Mesodermal cell (in vitro differentiated cells): ENCODE measurements around the gene CHAT.

Experiments used
- H3K27ac ChIP-seq: 2 replicates; pipeline ENCODE4 v1.7.0; 2013; ENCODE audit warnings: mild to moderate bottlenecking, low read depth, low read length, moderate library complexity; ENCODE audit not compliant: severe bottlenecking
- H3K36me3 ChIP-seq: 2 replicates; pipeline ENCODE4 v1.7.1; 2013; ENCODE audit warnings: mild to moderate bottlenecking, low read length, moderate library complexity; ENCODE audit not compliant: control insufficient read depth, insufficient read depth
- H3K4me1 ChIP-seq: one replicate; pipeline ENCODE4 v1.7.1; 2013; ENCODE audit warnings: mild to moderate bottlenecking, low read length; ENCODE audit not compliant: insufficient read depth, control insufficient read depth, poor library complexity, severe bottlenecking
- H3K4me3 ChIP-seq: 2 replicates; pipeline ENCODE4 v1.7.0; 2013; ENCODE audit warnings: low read length, control low read depth, mild to moderate bottlenecking; ENCODE audit not compliant: insufficient read depth, poor library complexity, severe bottlenecking; ENCODE audit errors: extremely low read depth
- H3K9me3 ChIP-seq: 2 replicates; pipeline ENCODE4 v1.7.1; 2013; ENCODE audit warnings: mild to moderate bottlenecking, low read length, moderate library complexity; ENCODE audit not compliant: control insufficient read depth
- WGBS, 2 experiments: methylation state at CpG; one replicate each; pipeline ENCODE4 v1.1.5; 2013; ENCODE audit warnings: missing lambda C conversion rate in 2 of 2; ENCODE audit not compliant: insufficient coverage in 2 of 2; 5-methylcytosine and 5-hydroxymethylcytosine counted together

The CHAT gene

DNA sequence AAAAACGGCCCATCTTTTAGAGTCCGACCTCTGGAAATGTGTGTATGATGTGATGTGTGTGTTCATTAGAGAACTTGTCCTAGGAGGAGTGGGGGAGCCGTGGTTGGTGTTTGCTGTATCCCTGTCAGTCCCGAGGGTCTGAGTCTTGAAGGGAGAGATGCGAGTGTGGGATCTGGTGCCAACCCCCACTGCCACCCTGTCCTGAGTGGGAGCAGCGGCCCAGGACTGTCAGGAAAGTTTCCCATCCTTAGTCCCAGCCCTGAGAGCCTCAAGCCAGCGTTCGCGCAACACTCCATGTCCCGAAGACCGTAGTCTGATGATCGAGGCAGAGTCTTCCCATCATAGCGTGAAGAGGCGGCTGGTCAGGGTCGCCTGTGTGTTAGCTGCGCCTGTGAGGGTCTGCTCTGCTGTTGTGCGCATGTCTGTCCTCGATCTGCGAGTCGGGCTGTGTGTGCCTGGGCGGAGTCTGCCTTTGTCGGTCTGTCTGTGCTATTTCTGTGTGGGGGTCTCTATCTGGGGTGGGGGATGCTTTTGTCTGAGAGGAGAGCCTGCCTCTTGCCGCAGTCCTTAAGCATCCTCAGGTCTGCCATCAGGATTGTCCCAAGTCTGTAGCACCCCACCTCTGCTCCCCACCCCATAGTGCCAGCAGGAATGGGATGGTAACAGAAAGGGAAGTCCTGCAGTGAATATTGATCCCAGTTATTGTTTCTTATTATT lies 514 bp upstream of the CHAT start:
- H3K4me3 ChIP-seq: peak overlapping the region; percentile 6
- WGBS, 2 experiments: 2 to 3% methylated on average over 14 to 21 of the region's 23 CpGs
- no peaks in the 10 kb centered on the region for H3K4me1 ChIP-seq
- no peaks in the 10 kb centered on the region for H3K36me3 ChIP-seq
- H3K27ac ChIP-seq: no peak overlapping the region
- no peaks in the 10 kb centered on the region for H3K9me3 ChIP-seq

DNA sequence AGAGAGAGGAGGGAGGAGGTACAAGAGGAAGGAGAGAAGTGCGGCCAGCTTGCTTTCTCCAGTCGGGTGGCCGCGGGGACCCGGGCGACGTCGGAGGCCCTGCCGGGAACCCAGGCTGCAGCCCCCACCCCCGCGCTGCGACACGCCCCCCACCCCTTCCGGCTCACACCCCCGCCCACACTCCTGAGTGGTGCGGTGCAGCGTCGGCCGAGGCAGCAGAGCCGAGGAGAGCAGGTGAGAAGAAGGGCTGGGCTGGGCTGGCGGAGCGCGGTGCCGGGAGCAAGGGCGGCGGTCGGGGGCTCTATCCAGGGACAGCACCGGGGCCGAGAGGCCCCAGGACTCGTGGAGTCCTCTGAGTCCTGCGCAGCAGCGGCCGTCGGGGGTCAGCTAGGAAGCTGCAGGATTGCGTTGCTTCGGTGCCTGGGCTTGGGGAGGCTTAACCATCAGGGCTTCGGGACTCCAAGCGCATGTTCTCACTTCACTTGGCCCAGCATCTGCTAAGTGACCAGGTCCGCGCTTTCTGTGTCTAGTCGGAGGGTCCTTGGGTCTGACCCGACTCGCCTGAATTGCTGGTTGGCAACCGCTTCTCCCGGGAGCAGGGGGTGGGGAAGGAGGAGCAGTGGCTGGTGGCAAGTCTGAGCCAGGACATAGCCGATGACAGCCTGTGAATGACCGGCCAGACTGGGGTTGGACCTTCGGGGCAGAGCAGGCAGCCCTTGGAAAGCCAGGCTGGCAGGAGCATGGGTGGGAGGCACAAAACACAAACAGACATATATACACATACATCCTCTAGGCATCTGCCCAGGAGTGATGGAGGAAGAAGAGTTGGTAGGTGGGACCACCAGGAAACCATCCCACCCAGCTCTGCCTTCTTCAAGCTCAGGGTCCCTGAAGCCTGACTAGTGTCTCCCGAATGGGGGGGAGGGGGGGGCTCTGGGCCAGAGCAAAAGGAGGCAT lies 683 bp downstream of the CHAT start:
- H3K4me3 ChIP-seq: no peak overlapping the region
- 10 to 12% methylated on average over 26 to 32 of the region's 49 CpGs for WGBS, 2 experiments
- H3K9me3 ChIP-seq: no peaks in the 10 kb centered on the region
- H3K36me3 ChIP-seq: no peaks in the 10 kb centered on the region
- H3K27ac ChIP-seq: no peak overlapping the region
- H3K4me1 ChIP-seq: no peaks in the 10 kb centered on the region

DNA sequence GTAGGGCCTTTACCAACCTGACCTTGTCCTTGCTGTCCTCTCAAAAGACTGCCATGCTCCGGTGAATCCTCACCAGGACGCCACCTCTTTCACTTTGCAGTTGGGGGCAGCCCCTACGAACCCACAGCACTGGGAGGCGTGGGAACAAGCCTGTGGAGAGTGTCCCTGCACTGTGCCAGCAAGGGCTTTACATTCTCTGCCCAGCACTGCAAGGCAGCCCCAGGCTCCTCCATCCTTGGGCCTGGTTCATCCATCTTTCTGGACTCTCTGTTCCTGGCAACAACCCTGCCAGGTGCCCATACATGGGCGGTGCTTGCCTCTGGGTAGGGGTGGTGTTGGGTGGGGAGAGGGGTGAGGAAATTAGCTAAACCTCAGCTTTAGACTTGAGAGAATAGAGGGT lies 1.4 kb downstream of the CHAT start:
- WGBS, 2 experiments: 72 to 100% methylated on average over 4 of the region's 5 CpGs
- H3K4me3 ChIP-seq: no peak overlapping the region
- H3K36me3 ChIP-seq: no peaks in the 10 kb centered on the region

DNA sequence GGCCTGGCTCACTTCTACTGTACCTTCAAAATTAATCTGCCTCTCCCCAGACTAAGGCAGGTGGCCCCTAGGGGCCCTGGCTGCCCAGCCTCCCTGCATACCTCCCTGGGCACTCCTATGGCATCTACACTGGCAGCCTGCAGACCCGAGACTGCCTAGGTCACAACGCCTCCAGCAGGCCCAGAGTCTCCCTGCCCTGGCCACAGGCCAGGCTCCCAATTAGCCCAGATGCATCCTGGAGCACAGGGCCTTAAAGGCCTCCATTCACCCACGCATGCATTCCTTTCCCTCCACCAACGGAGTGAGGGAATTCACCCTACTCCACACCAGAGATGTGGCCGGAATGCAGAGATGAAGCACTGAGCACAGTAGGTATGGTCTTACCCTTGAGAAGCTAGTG lies 1.9 kb downstream of the CHAT start:
- Histone ChIP-seq H3K9me3 (no peaks in the 10 kb centered on the region), H3K4me3 (no peak overlapping the region), H3K4me1 (no peaks in the 10 kb centered on the region), H3K36me3 (no peaks in the 10 kb centered on the region), H3K27ac (no peak overlapping the region)
- 73 to 75% methylated on average over 4 to 5 of the region's 5 CpGs for WGBS, 2 experiments

More for the DNA sequence above, 1.4 kb downstream of the CHAT start:
- Histone ChIP-seq H3K4me1 (no peaks in the 10 kb centered on the region), H3K9me3 (no peaks in the 10 kb centered on the region), H3K27ac (no peak overlapping the region)

DNA sequence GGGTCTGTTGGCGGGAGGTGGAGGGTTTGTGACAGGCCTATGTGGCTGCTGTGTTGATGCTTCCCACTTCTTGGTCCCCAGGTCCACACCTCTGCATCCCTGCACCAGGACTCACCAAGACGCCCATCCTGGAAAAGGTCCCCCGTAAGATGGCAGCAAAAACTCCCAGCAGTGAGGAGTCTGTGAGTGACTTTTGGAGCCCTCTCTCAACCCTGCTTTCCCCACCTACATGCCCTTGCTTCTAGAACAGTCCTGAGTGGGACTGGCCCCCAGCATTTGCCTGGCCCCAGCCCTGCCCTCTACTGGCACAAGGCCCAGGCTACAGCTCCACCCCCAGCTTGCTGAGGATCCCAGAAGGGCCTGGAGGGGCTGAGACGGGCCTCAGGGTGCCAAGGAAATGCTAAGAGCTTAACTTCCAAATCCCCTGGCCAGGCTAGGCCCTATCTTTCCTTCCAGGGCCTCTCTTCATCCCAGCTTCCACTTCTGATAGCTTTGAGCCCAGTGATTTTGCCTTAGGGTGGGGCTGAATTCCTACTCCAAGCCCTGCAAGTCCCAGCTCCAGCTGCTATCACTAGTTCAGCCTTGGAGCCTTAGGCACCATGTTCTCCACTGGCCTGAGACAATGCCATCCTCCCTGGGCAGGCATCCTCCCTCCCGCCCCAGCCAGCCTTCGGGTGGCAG lies 2.7 kb downstream of the CHAT start:
- no peaks in the 10 kb centered on the region for H3K4me1 ChIP-seq
- no peak overlapping the region for H3K4me3 ChIP-seq
- WGBS, 2 experiments: 76 to 82% methylated on average over 3 to 5 of the region's 6 CpGs
- H3K36me3 ChIP-seq: no peaks in the 10 kb centered on the region
- H3K27ac ChIP-seq: no peak overlapping the region
- no peaks in the 10 kb centered on the region for H3K9me3 ChIP-seq

DNA sequence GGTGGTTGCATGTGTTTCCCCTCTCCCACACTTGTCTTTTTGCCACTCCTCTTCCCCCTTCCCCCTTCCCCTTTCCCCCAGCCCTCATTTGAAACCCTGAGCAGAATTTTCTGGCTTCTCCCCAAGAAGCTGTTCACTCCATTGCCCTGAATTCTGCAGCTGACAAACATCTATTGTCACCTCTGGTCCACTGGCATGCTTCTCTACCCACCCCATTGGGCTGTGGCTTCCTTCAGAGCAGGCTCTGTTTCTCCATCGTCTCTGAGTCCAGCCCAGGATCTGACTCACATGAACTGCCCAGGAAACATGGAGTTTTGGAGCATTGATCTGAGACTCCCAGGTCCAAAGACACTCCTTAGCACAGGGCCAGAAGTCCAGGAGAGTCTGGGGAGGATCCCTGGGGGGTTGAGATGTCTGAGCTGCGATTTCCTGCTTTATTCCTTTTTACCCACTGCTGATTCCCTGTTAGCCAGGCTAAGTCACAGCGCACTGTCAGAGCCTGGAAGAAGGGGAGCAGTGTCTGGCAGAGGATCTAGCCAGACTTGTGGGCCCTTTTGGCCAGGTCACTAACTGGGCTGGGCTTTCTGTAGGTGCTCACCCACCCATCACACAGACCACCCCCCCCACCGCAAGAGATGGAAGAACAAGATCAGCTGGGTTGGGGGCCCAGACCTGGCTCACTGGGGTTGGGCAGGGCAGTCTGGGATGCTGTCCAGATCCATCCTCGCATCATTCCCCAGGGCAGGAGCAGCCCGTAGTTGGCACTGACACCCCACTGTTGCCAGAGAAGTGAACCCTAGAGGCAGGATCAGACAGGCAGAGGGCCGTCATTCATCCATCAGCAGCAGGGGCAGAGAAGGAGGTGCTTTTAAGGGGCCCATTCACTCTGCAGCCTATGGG lies 3.5 kb downstream of the CHAT start:
- Histone ChIP-seq H3K4me3 (no peak overlapping the region), H3K4me1 (no peaks in the 10 kb centered on the region), H3K36me3 (no peaks in the 10 kb centered on the region), H3K27ac (no peak overlapping the region), H3K9me3 (no peaks in the 10 kb centered on the region)
- 76 to 86% methylated on average over 4 of the region's 7 CpGs for WGBS, 2 experiments

DNA sequence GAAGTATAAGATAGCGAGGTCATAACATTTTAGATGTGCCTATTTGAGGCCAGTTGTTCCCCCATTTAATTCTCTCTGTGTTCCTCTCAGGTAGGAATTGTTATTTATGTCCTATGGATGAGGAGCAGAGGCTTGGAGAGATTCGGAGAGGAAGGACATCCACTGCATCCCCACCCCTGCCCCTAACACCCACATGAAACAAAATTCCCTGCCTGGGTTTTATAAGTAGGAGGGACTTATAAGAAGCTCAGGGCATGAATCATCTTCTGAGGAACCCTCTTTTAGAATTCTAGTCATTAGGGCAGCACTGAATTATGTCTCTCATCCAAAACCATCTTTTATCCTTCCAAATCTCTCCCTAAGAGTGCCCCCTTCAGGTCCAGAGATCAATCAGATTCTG lies 5.0 kb downstream of the CHAT start:
- Histone ChIP-seq H3K4me1 (no peaks in the 10 kb centered on the region), H3K4me3 (no peak overlapping the region), H3K9me3 (no peaks in the 10 kb centered on the region), H3K27ac (no peak overlapping the region), H3K36me3 (no peaks in the 10 kb centered on the region)
- WGBS, 2 experiments: no CpG with 5 or more reads among the region's 2 CpGs

DNA sequence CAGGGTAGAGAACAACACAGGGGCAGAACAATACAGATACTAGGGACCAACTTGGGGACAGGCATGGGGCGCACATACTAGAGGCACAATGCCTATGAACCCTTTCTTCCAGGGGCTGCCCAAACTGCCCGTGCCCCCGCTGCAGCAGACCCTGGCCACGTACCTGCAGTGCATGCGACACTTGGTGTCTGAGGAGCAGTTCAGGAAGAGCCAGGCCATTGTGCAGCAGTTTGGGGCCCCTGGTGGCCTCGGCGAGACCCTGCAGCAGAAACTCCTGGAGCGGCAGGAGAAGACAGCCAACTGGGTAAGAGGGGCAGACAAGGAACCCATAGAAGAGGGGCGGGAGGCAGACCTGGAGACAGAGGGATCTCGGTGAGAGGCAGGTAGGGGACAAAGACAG lies 5.8 kb downstream of the CHAT start:
- Histone ChIP-seq H3K36me3 (no peaks in the 10 kb centered on the region), H3K27ac (no peak overlapping the region), H3K9me3 (no peaks in the 10 kb centered on the region), H3K4me1 (no peaks in the 10 kb centered on the region), H3K4me3 (no peak overlapping the region)
- 65 to 66% methylated on average over 8 to 10 of the region's 10 CpGs for WGBS, 2 experiments

DNA sequence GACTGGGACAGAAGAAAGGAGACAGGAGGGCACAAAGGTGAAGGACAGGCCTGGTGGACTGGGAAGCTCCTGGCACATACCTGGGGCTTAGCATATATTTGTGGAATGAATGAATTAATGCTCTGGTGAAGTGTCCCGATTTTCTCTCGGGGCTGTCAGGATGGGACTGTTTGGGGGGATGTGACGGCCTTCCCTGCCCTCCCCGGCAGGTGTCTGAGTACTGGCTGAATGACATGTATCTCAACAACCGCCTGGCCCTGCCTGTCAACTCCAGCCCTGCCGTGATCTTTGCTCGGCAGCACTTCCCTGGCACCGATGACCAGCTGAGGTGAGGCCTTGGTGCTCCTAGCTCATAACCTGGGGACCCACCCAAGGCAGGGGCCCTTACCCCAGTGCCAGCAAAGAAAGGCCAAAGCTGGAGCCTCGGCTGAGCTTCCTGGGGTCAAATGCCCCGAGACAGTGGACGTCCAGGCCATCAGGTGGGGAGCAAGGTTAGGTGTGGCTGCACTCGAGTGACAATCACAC lies 6.5 kb downstream of the CHAT start:
- Histone ChIP-seq H3K4me1 (no peaks in the 10 kb centered on the region), H3K36me3 (no peaks in the 10 kb centered on the region), H3K27ac (no peak overlapping the region), H3K4me3 (no peak overlapping the region), H3K9me3 (no peaks in the 10 kb centered on the region)
- WGBS, 2 experiments: 90 to 93% methylated on average over 9 of the region's 12 CpGs
